GM21529 (cell line): ENCODE data around the gene VAT1L.

Experiments used
- ATAC-seq: cut with Tn5 transposase; IDR thresholded peaks from one replicate; pipeline ENCODE4 v1.9.1; 2021; ENCODE audit not compliant: unreplicated experiment

The VAT1L gene

DNA sequence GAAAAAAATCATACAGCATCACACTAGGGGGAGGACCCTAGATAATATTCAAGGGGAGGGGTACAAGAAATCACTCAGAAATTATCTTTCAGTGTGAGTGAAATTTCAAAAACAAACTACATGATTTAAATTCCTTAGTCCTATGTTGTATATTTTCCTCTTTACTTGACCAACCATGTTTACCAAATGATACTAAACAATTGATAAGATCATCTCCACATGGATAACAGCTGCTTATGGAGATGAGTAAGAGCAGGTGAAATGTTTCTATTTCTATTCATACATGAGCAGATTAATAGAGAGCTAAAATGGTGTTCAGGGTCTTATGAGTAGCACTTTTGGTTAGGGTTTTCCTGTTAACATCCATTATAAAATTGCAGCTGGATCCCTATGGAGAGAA, 7.3 kb upstream of the VAT1L start:
- ATAC-seq, result no peak

DNA sequence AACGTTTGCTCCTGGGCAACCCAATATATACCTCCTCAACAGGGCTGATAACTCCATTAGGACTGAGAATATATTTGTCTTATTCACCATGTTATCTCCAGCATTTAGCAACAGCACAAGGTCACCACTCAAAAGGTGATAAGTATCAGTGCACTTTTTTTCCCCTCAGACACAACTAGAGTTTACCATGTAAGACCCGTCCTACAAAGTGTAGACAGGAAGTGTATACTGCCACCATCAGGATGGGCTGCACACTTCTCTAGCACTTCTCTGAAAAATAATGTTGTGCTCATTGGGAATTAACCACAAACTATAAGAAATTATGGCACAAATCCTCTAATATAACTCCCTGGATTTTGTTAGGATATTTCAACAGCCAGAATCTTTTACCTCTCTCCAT, 5.7 kb upstream of the VAT1L start:
- no peak for ATAC-seq

GRCh38 chr16:77784441-77785372, 3.7 kb upstream of the VAT1L start:
- ATAC-seq, result no peak

GRCh38 chr16:77785373-77785764, 3.0 kb upstream of the VAT1L start:
- no peak for ATAC-seq

DNA sequence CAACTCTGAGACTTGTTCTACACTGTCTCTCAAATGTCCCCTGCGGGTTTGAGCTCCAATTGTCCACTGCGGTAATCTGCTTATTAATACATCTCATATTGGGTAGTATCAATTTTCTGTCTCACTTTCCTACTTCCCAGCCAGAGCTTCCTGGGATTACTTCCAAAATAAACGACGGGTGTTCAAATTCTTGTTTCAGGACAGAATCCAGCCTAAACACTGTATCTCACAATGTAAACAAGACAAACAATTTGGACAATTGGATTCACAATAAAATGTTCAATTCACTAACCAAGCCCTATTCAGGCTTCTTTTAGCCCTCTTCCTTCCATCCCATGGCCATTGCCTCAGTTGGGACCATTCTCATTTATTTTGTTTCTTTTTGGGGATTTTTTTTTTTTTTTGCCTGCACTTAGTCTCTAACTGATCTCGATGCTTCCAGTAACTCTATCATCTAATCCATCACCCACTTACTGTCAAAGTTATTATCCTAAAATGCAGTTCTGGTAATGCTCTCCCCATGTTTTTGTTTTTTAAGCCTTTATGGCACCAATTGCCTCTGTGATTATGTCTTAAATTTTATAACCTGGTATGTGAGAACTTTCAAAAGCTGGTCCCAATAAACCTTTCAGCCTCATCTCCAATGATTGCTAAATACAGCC, 2.0 kb upstream of the VAT1L start:
- ATAC-seq, result no peak

DNA sequence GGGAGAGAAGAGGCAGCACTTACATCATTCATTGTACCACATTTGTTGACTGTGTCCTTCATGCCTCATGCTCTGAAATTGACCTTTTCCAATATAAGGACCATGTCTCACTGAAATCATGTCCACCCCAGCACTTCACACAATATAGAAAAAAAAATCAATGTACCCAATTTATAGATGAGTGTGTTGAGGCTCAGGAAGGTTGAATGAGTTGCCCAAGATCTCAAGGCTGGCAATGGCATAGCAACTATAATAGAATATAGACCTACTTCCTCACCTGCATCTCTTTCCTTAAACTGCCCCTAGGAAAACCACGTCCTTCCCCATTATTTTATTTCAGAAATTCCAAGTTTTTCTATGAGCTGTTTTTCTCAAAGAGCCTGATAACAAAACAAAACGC, 912 bp upstream of the VAT1L start:
- no peak for ATAC-seq

DNA sequence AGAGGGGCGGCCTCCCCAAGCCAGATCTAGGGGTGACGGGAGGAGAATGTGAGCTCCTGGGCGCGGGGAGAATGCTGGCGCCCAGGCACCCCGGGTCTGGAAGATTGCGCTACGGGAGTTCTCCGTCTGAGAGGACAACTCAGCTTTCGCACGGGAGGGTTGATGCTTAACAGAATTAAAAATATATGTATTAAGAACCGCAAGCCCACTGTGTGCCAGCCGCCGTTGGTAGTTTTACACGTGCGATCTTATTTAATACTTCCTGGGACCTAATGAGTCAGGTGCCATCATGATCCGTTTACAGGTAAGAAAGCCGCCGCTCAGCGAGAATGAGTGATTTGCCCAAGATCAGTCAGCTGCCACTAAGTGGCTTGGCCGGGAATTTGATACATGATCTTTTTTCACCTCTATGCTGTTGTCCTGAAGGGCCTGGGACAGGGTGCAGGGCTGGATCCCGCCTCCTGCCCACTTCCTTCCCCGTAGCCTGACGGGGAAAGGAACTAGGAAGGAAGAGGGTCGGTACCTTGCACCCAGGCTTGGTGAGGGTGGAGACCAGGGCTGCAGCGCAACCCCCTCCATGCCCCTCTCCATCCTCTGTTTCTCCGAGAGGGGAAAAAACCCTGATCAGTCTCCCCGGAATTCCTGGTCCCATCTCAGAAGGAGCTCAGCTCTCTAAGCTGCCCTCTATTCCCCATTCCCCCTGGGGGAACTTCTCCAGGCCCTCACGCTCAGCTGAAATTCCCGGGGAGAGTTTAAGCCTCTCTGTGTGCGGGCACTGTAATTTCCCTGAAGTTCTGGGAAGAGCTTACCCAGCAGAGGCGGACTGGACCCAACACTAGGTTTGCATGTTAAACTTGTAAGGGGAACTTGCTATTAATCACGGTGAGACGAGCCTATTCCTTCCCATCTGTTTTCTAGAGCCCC, 983 bp downstream of the VAT1L start:
- ATAC-seq, result no peak

DNA sequence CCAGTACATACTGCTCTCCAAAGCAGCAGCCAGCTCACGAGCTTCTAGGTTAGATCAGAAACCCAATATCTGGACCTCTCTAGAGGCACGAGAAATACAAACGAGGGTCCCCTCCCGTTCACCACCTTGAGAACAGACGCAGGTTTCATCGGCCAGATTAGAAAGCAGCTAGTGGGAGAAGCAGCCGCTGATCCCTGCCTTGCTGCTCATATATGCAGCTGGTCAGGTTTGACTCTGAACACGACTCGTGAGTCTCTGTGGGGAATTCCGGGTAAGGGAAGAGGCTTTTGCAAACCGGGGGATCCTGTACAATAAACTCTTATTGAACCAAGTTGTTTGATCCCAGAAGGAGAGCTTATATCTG, 1.6 kb downstream of the VAT1L start:
- ATAC-seq, result no peak

GRCh38 chr16:77790912-77791311, 2.5 kb downstream of the VAT1L start:
- ATAC-seq, result no peak

GRCh38 chr16:77793417-77793816, 5.1 kb downstream of the VAT1L start:
- no peak for ATAC-seq

- no peak for ATAC-seq
Measured at GRCh38 chr16:77794586-77794985, 6.2 kb downstream of the VAT1L start.

DNA sequence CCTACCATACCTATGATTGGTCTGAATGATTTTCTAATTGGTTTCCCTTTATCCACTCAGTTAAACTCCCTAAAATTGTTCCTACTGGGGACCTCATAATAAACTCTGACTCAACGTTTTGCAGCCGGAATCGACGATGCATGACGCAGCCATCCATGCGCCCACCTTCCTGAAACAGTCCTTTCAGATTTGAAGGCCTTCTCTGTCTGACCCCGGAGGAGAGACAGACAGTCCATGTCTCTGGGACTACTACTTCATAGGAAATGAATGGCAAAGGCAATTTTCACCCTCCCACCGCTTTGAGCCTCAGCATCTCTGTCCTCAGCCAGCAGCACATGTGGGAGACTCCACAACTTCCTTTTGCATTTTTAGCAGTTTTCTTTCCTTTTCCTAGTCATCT, 13.5 kb downstream of the VAT1L start:
- ATAC-seq, result no peak

DNA sequence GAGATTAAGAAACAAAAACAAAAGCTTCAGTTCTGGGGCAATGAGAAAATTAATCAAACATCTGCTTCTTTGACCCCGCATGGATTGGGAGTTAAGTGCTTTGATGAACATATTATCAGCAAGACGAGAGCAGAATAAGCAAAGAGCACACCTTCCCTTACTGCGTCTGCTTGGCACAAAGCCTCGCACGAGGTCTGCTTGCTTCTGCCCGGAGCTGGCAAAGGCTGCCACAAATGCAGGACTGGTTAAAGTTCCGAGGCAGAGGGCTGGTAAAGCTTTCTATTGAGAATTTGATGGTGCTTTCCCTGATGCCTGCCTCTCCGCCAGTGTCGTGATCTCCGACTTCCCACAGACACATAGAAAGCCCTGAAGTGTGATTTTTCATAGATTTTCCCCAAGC, 17.0 kb downstream of the VAT1L start:
- no peak for ATAC-seq

DNA sequence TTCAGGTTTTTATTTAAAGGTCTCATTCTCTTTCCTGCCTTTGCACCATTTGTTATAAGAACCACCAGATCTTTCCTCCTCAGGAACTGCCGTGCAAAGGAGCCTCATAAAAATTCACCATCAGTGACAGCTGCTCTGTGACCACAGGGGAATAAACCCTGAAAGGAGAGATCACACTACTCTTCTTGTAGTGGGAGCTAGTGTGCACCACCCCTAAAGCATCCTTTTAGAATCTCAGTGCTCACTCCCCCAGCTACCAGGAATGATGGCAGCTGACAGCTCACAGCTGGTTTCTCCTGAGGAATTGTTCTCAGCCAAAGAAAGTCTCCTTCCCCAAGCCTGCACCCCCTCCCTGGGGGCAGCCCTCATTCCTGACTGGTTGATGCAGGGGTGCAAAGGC, 18.7 kb downstream of the VAT1L start:
- no peak for ATAC-seq

DNA sequence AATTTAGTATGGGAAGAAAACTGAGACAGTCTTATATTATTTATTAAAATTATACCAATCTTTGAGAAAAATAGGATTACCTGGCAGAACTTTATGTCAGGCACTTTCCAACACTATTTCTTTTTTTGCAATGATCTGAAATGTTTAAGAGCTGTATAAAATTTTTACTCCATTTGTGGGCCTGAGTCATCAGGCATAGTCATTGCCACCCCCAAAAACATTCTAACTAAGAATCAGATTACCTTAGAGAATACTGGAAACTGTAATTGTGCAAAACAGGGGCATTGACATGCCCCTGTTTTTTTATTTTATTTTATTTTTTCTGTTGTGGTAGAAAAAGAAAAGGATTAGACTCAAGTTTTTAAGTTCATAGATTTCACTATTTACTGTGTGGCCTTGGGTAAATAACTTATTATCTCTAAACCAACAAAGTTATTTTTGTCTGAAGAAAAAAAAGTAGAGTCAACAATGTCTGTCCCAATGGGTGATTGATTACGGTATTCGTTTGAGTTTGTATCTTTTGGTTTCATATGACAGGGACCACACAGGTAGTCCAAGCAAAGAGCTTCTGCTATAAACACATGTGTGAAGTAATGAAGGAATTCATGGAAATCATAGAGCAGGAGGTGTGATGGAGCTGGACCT, 24.6 kb downstream of the VAT1L start:
- ATAC-seq, result no peak

DNA sequence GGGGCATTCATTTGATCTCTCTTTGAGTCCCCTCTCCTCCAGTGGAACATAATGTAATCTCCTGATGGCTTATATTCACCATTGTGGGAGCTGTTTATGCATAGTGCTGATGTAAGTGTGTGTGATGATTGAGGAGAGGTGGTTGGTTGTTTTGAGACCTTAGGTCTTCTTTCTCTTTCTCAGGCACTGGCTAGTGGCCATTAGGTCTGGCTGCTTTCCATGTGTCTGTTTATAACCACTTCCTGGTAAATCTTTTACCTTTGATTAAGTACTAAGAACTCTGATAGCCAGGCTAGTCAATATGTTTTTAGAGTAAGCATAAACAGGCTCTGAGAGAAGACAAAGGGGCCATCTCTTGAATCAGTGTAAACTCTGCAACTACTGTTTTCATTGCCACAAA, 27.9 kb downstream of the VAT1L start:
- ATAC-seq, result no peak

DNA sequence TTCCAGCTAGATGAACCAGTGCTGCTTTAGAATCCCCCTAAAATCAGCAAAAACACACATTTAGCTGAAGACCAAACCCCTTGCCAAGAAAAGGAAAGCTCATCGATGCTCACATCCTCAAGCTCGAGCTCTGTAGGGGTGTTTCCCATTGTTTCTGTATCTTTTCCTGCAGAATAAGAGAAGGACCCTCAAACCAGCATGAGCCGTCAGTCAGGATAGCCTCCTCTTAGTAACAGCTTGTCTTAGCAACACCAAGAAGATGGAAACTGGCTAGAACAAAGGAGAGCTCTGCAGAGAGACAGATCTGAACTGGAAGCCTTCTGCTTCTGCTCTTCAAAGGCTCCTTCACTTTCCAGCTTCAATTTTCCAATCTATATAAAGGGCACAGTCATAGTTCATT, 32.0 kb downstream of the VAT1L start:
- no peak for ATAC-seq

- ATAC-seq, result no peak
Measured at GRCh38 chr16:77822661-77823060, 34.3 kb downstream of the VAT1L start.

DNA sequence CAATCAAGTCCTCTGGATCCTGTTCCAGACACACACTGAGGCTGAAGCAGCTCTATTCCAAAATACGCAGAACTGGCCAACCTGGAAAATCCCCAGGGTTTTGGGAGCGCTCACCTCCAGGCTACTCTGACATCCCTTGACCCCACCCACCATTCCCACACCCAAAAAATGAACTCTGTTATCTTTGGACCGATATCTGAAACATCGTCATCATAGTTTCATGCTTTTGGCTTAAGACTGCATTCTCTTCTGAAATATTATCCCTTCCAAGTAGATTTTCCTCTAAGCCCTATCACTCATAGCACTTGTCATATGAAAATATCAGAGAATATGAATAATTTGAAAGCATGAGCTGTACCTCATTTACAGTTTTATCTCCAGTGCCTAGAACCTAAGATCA, 34.7 kb downstream of the VAT1L start:
- no peak for ATAC-seq

DNA sequence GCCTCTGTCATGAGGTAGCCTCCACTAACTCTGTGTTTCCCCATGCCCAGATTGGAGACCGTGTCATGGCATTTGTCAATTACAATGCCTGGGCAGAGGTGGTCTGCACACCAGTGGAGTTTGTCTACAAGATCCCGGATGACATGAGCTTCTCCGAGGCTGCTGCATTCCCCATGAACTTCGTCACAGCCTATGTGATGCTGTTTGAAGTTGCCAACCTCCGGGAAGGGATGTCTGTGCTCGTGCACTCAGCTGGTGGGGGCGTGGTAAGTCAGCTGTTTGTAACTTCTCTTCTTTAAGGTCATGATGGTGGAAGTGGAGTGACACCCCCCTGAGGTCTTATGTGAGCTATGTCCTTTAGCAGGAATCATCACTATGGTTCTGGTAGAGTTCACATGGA, 36.8 kb downstream of the VAT1L start:
- ATAC-seq, result no peak

DNA sequence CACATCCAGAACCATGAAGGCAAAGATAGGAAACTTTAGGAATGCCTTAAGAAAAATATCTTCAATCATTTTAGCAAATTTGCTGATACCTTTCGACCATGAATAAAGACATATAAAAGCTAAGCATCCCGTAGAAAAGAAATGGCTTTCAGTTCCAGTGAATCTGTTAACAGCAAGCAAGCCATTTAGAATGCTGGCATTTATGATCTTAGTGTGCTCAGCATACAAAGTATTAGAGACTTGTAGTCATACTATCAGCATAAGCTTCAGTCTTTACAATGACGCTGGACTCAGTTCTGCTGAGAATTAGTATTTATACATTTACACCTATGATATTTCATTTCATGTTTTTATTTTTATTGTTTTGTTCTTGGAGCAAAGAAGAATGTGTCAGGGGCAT, 38.7 kb downstream of the VAT1L start:
- ATAC-seq, result no peak
